ENCODE data around the gene PHACTR2.
A peak's percentile ranks its signal among the peaks of the same experiment; 100 is the strongest.

- TF ChIP-seq CTCF (IDR thresholded peaks at IDR 0.05) (no peak), POLR2AphosphoS5 (IDR thresholded peaks at IDR 0.05) (peak in 2 of 3 donors; percentile 49 to 70), POLR2A (IDR thresholded peaks at IDR 0.05) (no peak), EP300 (IDR thresholded peaks at IDR 0.05) (no peak)
Measured at GRCh38 chr6:143677891-143678791, at the start of gene PHACTR2.
